ENCODE data around the gene ABT1.

The ABT1 gene

GRCh38 chr6:26602262-26602661, 5.5 kb downstream of the ABT1 start:
- no peak for DNase-seq (ENCODE audit: low read depth, low spot score)

DNA sequence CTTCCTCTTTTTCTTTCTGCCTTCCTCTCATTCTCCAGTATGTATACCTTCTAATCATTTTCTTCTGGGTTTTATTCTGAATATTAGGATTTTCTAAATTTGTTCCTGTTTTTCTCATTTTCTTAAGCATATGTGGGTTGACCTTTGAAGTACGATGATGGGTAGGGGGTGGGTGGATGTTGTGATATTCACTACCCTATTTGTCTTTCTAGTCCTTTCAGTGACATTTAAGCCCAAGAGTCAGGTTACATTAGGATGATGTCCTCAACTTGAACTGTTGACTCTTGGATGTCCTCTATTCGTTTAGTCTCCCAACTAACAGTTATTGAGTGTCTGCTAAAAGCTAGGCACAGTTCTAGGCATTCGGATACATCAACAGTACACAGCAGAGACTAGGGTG, 7.3 kb downstream of the ABT1 start:
- no peak for DNase-seq (ENCODE audit: low read depth, low spot score)

DNA sequence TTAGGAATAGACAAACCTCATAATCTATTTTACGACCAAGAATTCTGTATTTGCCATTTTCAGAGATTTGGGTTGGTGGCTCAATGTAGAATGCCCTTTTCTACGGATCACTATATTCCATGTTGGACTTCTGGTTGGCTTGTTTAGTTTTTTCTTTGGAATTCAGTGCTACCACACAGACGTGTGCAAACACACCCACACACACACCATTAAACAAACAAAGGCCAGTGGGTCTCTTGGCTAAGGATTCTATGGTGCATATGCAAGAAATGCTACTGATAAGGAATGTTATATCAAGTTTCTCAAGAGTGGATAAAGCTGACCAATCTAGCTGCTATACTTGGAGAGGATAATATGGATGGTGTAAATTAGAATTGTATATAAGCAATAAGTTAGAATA, 8.0 kb downstream of the ABT1 start:
- DNase-seq (ENCODE audit: low read depth, low spot score), result no peak

GRCh38 chr6:26607434-26608230, 10.9 kb downstream of the ABT1 start:
- peak; percentile 62 for DNase-seq (ENCODE audit: low read depth, low spot score)

- DNase-seq (ENCODE audit: low read depth, low spot score), result no peak
Measured at GRCh38 chr6:26609463-26609862, 12.7 kb downstream of the ABT1 start.

DNA sequence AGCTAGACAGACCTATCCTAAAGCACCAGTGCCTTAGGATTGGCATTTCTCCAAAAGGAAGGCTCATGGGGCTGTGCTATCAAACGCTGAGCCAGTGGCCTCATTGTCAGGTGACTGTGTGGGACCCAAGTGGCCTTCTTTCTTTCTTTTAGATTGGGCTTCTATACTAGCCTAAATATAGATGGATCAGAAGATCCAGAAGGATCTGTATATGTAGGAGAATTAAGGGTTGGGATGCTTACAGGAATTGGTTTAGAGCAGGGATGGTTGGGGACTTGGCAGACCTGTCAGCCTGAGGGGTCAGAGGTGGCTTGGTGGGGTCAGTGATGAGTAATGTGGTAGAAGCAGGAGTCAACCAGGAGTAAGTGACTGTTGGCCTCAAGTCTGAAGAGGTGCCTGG, 14.8 kb downstream of the ABT1 start:
- DNase-seq (ENCODE audit: low read depth, low spot score), result no peak

- DNase-seq (ENCODE audit: low read depth, low spot score), result no peak
Measured at GRCh38 chr6:26613201-26613600, 16.4 kb downstream of the ABT1 start.

GRCh38 chr6:26613689-26614683, 17.2 kb downstream of the ABT1 start:
- DNase-seq (ENCODE audit: low read depth, low spot score), result peak; percentile 34

GRCh38 chr6:26623339-26623859, 26.6 kb downstream of the ABT1 start:
- DNase-seq (ENCODE audit: low read depth, low spot score), result no peak

DNA sequence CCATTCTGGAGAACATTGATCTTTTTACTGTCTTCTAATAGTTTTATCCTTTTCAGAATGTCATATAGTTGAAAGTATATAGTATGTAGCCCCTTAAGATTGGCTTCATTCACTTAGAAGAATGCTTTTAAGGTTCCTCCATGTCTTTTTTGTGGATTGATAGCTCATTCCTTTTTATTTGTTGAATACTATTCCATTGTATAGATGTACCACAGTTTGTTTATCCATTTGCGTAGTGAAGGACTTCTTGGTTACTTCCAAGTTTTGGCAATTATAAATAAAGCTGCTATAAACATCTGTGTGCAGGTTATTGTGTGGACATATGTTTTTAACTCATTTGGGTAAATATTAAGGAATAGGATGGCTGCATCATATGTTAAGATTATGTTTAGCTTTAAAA, 27.8 kb downstream of the ABT1 start:
- DNase-seq (ENCODE audit: low read depth, low spot score), result no peak

DNA sequence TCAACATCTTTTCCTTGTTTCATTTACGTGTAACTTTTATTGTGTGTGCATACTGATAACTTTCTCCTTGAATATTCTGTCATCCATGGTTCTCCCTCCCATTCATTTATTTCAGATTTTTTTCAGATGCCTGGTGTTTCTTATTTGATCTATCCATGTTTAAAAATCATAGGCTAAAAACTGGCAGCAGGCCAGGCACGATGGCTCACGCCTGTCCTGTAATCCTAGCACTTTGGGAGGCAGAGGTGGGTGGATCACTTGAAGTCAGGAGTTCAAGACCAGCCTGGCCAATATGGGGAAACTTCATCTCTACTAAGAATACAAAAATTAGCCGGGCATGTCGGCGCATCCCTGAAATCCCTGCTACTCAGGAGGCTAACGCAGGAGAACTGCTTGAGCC, 31.1 kb downstream of the ABT1 start:
- no peak for DNase-seq (ENCODE audit: low read depth, low spot score)

- DNase-seq (ENCODE audit: low read depth, low spot score), result no peak
Measured at GRCh38 chr6:26629359-26629758, 32.6 kb downstream of the ABT1 start.

DNA sequence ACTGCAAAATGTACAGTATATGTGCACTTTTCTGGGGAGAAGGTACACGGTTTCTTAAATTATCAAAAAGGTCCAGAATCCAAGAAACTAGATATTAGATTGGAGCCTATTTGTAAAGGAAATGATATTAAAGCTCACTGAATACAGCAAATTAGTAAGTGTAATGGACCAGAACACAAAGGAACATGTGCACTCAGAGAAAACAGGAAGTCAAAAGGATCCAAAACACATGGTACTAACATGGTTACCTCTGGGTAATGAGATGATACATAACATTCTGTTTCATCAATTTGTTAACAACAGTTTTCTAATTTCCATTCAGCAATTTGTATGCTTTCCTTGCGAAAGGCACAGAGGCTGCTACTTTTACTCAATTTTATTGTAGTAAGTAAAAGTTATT, 44.1 kb downstream of the ABT1 start:
- no peak for DNase-seq (ENCODE audit: low read depth, low spot score)

GRCh38 chr6:26646074-26646473, 49.3 kb downstream of the ABT1 start:
- DNase-seq (ENCODE audit: low read depth, low spot score), result no peak

Measured in ELF-1 (cell line).